OCI-LY7 (cell line): Measurements from ENCODE around the gene GYG1. TPM values are rescaled to one million over a fixed set of nuclear protein-coding genes. Genes with fewer than 3 reads are reported as not detected.

Source experiments
- BruUV-seq: library from RNA; stranded (reverse); fragments of 400-500 nt; replicated peaks from 2 replicates; lab custom pipeline; 2021; lab: Mats Ljungman, UMichigan
- CTCF ChIA-PET: fragments of 300-600 bp; sonication (Branson Sonifier 250); formaldehyde crosslinking; loops from one replicate; lab custom pipeline; 2022; ENCODE audit warnings: antibody characterized with exemption; ENCODE audit not compliant: unreplicated experiment; lab: Charles Lee
- POLR2A ChIA-PET: fragments of 300-600 bp; sonication (Branson Sonifier 250); formaldehyde crosslinking; loops from one replicate; lab custom pipeline; 2022; ENCODE audit warnings: antibody characterized with exemption; lab: Charles Lee
- DNase-seq: peaks from one replicate; pipeline ENCODE4 v3.0.0-alpha.2; 2015; ENCODE audit warnings: low spot score
- H2AFZ ChIP-seq: fragments of 200-600 bp; sonication (generic), shearing (Covaris generic); 2 replicates; pipeline ENCODE4 v1.6.1; 2014; ENCODE audit warnings: mild to moderate bottlenecking, antibody characterized with exemption, low read length, moderate library complexity
- H3K27ac ChIP-seq: fragments of 200-600 bp; sonication (generic); 2 replicates; pipeline ENCODE4 v1.5.1; 2014; ENCODE audit warnings: mixed run types, low read depth, mild to moderate bottlenecking, moderate library complexity, low read length, inconsistent platforms; ENCODE audit not compliant: poor library complexity, severe bottlenecking
- H3K36me3 ChIP-seq: fragments of 200-600 bp; sonication (generic); 2 replicates; pipeline ENCODE4 v1.6.1; 2014; ENCODE audit warnings: mild to moderate bottlenecking, antibody characterized with exemption, low read length, moderate library complexity, mixed read lengths; ENCODE audit not compliant: insufficient read depth
- H3K4me1 ChIP-seq: fragments of 200-600 bp; sonication (generic); 2 replicates; pipeline ENCODE4 v1.5.1; 2014; ENCODE audit warnings: mild to moderate bottlenecking, low read length; ENCODE audit not compliant: insufficient read depth, poor library complexity, severe bottlenecking
- H3K4me2 ChIP-seq: fragments of 200-600 bp; sonication (generic); 2 replicates; pipeline ENCODE4 v1.6.1; 2014; ENCODE audit warnings: mild to moderate bottlenecking, low read length
- H3K4me3 ChIP-seq: fragments of 200-600 bp; sonication (generic); 2 replicates; pipeline ENCODE4 v1.5.1; 2014; ENCODE audit warnings: mild to moderate bottlenecking, low read depth, low read length; ENCODE audit not compliant: poor library complexity, severe bottlenecking
- H3K79me2 ChIP-seq: fragments of 200-600 bp; sonication (generic); 2 replicates; pipeline ENCODE4 v1.6.1; 2016; ENCODE audit warnings: low read depth, mild to moderate bottlenecking, low read length, moderate library complexity, mixed read lengths; ENCODE audit not compliant: insufficient read depth
- H3K9me2 ChIP-seq: fragments of 200-600 bp; sonication (generic); 2 replicates; pipeline ENCODE4 v1.6.1; 2016; ENCODE audit warnings: mild to moderate bottlenecking, low read length, mixed read lengths; ENCODE audit not compliant: insufficient read depth
- H3K9me3 ChIP-seq: fragments of 200-600 bp; sonication (generic); 2 replicates; pipeline ENCODE4 v1.6.1; 2014; ENCODE audit warnings: mild to moderate bottlenecking, mixed run types, low read length, mixed read lengths
- H4K20me1 ChIP-seq: fragments of 200-600 bp; sonication (generic); 2 replicates; pipeline ENCODE4 v1.6.1; 2014; ENCODE audit warnings: mild to moderate bottlenecking, antibody characterized with exemption, low read length, moderate library complexity, mixed read lengths; ENCODE audit not compliant: insufficient read depth
- CTCF ChIP-seq: fragments of 200-600 bp; sonication (generic); conservative IDR thresholded peaks from 2 replicates; pipeline ENCODE4 v1.5.1; 2014; ENCODE audit warnings: mild to moderate bottlenecking, antibody characterized with exemption, low read length, moderate library complexity, mixed read lengths
- EZH2phosphoT487 ChIP-seq: fragments of 200-600 bp; sonication (generic); IDR thresholded peaks from 2 replicates; pipeline ENCODE4 v1.6.1; 2018; ENCODE audit warnings: low read depth, borderline replicate concordance, mild to moderate bottlenecking, mixed run types, antibody characterized with exemption, low read length, moderate library complexity, mixed read lengths
- intact Hi-C: fragments of 100-400 bp; cut with micrococcal nuclease; formaldehyde crosslinking; loops from one replicate; pipeline ENCODE4 v1.10.0; 2022; ENCODE audit not compliant: unreplicated experiment
- total RNA-seq, 2 experiments: library from RNA; depleted of rRNA in 1 of 2; stranded (reverse); fragments of >200 nt in 1 of 2; shearing (Covaris generic) in 1 of 2; gene quantifications; 2 replicates each; pipeline ENCODE4 v1.2.3, GENCODE V29; 2014 to 2022

GYG1 gene
- total RNA-seq, 2 experiments from 2014 or later: 11.5 to 53.6 TPM

- no peak for TF ChIP-seq CTCF
- TF ChIP-seq EZH2phosphoT487: no peak
- Histone ChIP-seq H4K20me1 (no peaks in the 10 kb centered on the region), H3K4me3 (no peak overlapping the region), H3K36me3 (no peaks in the 10 kb centered on the region), H3K9me3 (no peaks in the 10 kb centered on the region), H3K27ac (no peak overlapping the region), H3K9me2 (no peaks in the 10 kb centered on the region), H3K4me1 (no peaks in the 10 kb centered on the region), H2AFZ (no peak overlapping the region), H3K4me2 (no peak overlapping the region), H3K79me2 (no peaks in the 10 kb centered on the region)
- DNase-seq: no peak
- POLR2A ChIA-PET: interaction anchor here (0.6 to 1.0 kb wide), 2 partner anchors 81 to 1117 kb away, joined by 3 to 4 read pairs; no protein-coding TSS in a partner anchor
- intact Hi-C loops: loop anchor here (10.0 kb wide), 1 partner anchor 533 kb away; no protein-coding TSS in a partner anchor
- no TSS peak for BruUV-seq
- CTCF ChIA-PET: interaction anchor here (0.6 to 1.6 kb wide), 2 partner anchors 195 to 197 kb away, joined by 3 read pairs; no protein-coding TSS in a partner anchor
These were observed 39.6 kb upstream of the GYG1 start for GRCh38 chr3:148951599-148952361.

- Histone ChIP-seq H3K4me1 (peaks cover 3% of the 10 kb centered on the region), H3K4me3 (no peak overlapping the region), H4K20me1 (no peaks in the 10 kb centered on the region), H2AFZ (no peak overlapping the region), H3K4me2 (no peak overlapping the region), H3K79me2 (no peaks in the 10 kb centered on the region), H3K36me3 (no peaks in the 10 kb centered on the region), H3K9me2 (no peaks in the 10 kb centered on the region), H3K27ac (no peak overlapping the region), H3K9me3 (no peaks in the 10 kb centered on the region)
- CTCF ChIA-PET: interaction anchor here (1.0 to 1.6 kb wide), 3 partner anchors 39 to 322 kb away, joined by 3 to 4 read pairs (median 3); no protein-coding TSS in a partner anchor
- TF ChIP-seq EZH2phosphoT487: no peak
- no peak for TF ChIP-seq CTCF
- POLR2A ChIA-PET: interaction anchor here (0.6 to 2.1 kb wide), 9 partner anchors 10 to 325 kb away, joined by 3 to 9 read pairs (median 3); no protein-coding TSS in a partner anchor
- no TSS peak for BruUV-seq
- DNase-seq: no peak
- intact Hi-C loops: loop anchor here (10.0 kb wide), 1 partner anchor 532 kb away; no protein-coding TSS in a partner anchor
These were observed 38.2 kb upstream of the GYG1 start for GRCh38 chr3:148953094-148953493.
